Keratinocyte (primary cell): Measurements from ENCODE around the gene TNC. TPM values are rescaled to one million over a fixed set of nuclear protein-coding genes. Genes with fewer than 3 reads are reported as not detected.

Experiments
- DNase-seq: peaks from one replicate; pipeline ENCODE4 v3.0.0-alpha.2; 2011; ENCODE audit warnings: low read depth, missing footprints, low spot score
- FAIRE-seq: peaks from 2 replicates; lab custom pipeline; 2011; peaks lifted over from hg19 to GRCh38; lab: Jason Lieb, UNC
- H2AFZ ChIP-seq: 2 replicates; pipeline ENCODE4 v1.6.0; 2012; ENCODE audit warnings: low read length, control low read depth, inconsistent platforms; ENCODE audit not compliant: control insufficient read depth
- H3K27ac ChIP-seq: 2 replicates; pipeline ENCODE4 v1.5.1; 2011; ENCODE audit warnings: low read length; ENCODE audit not compliant: control insufficient read depth, insufficient read depth
- H3K27me3 ChIP-seq: 3 replicates; pipeline ENCODE4 v1.6.0; 2011; ENCODE audit warnings: low read length; ENCODE audit not compliant: control insufficient read depth, insufficient read depth; ENCODE audit errors: extremely low read depth
- H3K36me3 ChIP-seq, 2 experiments: 2 replicates in 1 of 2; 3 replicates in 1 of 2; pipeline ENCODE4 v1.5.1; 2011; ENCODE audit warnings: low read length in 2 of 2, mild to moderate bottlenecking in 1 of 2; ENCODE audit not compliant: control insufficient read depth in 2 of 2, insufficient read depth in 2 of 2; ENCODE audit errors: extremely low read depth in 1 of 2
- H3K4me1 ChIP-seq: 3 replicates; pipeline ENCODE4 v1.5.1; 2011; ENCODE audit warnings: low read length; ENCODE audit not compliant: control insufficient read depth, insufficient read depth; ENCODE audit errors: extremely low read depth
- H3K4me2 ChIP-seq: 3 replicates; pipeline ENCODE4 v1.6.0; 2011; ENCODE audit warnings: low read depth, low read length; ENCODE audit not compliant: control insufficient read depth, insufficient read depth; ENCODE audit errors: extremely low read depth
- H3K4me3 ChIP-seq, 3 experiments: fragments of 200-600 bp in 1 of 3; sonication (generic) in 1 of 3; 2 replicates in 2 of 3; 3 replicates in 1 of 3; pipeline ENCODE4 v1.5.1; 2011 to 2016; ENCODE audit warnings: low read length in 3 of 3, mild to moderate bottlenecking in 3 of 3, control low read depth in 2 of 3, inconsistent platforms in 1 of 3, low read depth in 1 of 3, mixed read lengths in 1 of 3, mixed run types in 1 of 3, moderate library complexity in 1 of 3; ENCODE audit not compliant: control insufficient read depth in 2 of 3, insufficient read depth in 2 of 3; ENCODE audit errors: extremely low read depth in 1 of 3
- H3K79me2 ChIP-seq: 2 replicates; pipeline ENCODE4 v1.6.0; 2012; ENCODE audit warnings: low read length; ENCODE audit not compliant: control insufficient read depth, insufficient read depth
- H3K9ac ChIP-seq: 3 replicates; pipeline ENCODE4 v1.6.0; 2011; ENCODE audit warnings: low read length; ENCODE audit not compliant: control insufficient read depth, insufficient read depth; ENCODE audit errors: extremely low read depth
- H3K9me1 ChIP-seq: 3 replicates; pipeline ENCODE4 v1.6.0; 2011; ENCODE audit warnings: low read length; ENCODE audit not compliant: control insufficient read depth, insufficient read depth; ENCODE audit errors: extremely low read depth
- H3K9me3 ChIP-seq: 2 replicates; pipeline ENCODE4 v1.5.1; 2012; ENCODE audit warnings: low read depth, low read length; ENCODE audit not compliant: control insufficient read depth
- H4K20me1 ChIP-seq: 3 replicates; pipeline ENCODE4 v1.6.0; 2011; ENCODE audit warnings: low read length; ENCODE audit not compliant: control insufficient read depth, insufficient read depth; ENCODE audit errors: extremely low read depth
- EZH2 ChIP-seq: IDR thresholded peaks from one replicate; pipeline ENCODE4 v1.6.1; 2012; ENCODE audit warnings: inconsistent platforms, mild to moderate bottlenecking, low read length, moderate library complexity
- dilution Hi-C: fragments of 300-500 bp; cut with MboI; formaldehyde crosslinking; loops from one replicate; pipeline ENCODE4 v1.7.0; 2020; ENCODE audit warnings: low sequenced_read_pairs; ENCODE audit not compliant: extremely low pct_ligation_motif_present
- polyA plus RNA-seq, 5 experiments: library from polyadenylated mRNA; depleted of rRNA in 3 of 5; stranded (reverse) in 3 of 5; stranded (forward) in 1 of 5; unstranded in 1 of 5; fragments of >200 nt; gene quantifications; 1 replicate in 1 of 5; 2 replicates in 3 of 5; 3 replicates in 1 of 5; pipeline versions ENCODE4 v1.2.1 to v1.2.3, GENCODE V29; 2011 to 2012; ENCODE audit warnings: missing spikeins in 2 of 5, low read depth in 1 of 5, low replicate concordance in 1 of 5
- TF ChIP-seq, protein P1 (sequence below), 3 experiments: IDR thresholded peaks in 1 of 3; conservative IDR thresholded peaks in 1 of 3; optimal IDR thresholded peaks in 1 of 3; 2 replicates in 2 of 3; 3 replicates in 1 of 3; pipeline versions ENCODE3 to v1.5.1; 2011; ENCODE audit warnings: low read length in 3 of 3, mild to moderate bottlenecking in 3 of 3, moderate library complexity in 2 of 3, control low read depth in 1 of 3, inconsistent platforms in 1 of 3; ENCODE audit not compliant: insufficient read depth in 2 of 3; ENCODE audit errors: extremely low read depth in 1 of 3

TNC gene
- polyA plus RNA-seq, 1 donor (not counting 4 experiments of a cell fraction or from before 2014, with no cell fraction given): 58.7 TPM

DNA sequence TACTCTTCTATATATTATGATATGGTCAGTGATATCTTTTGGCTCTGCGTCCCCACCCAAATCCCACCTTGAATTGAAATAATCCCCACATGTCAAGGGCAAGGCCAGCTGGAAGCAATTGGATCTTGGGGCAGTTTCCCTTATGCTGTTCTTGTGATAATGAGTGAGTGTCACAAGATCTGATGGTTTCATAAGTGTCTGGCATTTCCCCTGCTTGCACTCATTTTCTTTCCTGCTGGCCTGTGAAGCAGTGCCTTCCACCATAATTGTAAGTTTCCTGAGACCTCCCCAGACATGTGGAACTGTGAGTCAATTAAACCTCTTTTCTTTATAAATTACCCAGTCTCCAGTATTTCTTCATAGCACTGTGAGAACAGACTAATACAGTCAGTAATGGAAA is 45.0 kb upstream of the TNC start:
- Histone ChIP-seq H3K9ac (no peak overlapping the region), H3K27me3 (no peaks in the 10 kb centered on the region), H3K79me2 (no peaks in the 10 kb centered on the region), H3K27ac (no peak overlapping the region), H3K4me2 (no peak overlapping the region), H3K36me3 (no peaks in the 10 kb centered on the region), H3K4me1 (peaks cover 26% of the 10 kb centered on the region), H4K20me1 (no peaks in the 10 kb centered on the region), H2AFZ (no peak overlapping the region), H3K9me3 (peaks cover 2% of the 10 kb centered on the region), H3K4me3 (no peak overlapping the region), H3K9me1 (no peaks in the 10 kb centered on the region)
- DNase-seq (no peak), FAIRE-seq (no peak)
- dilution Hi-C loops: no loop called here
- no peak for TF ChIP-seq EZH2
- TF ChIP-seq, protein P1, sequence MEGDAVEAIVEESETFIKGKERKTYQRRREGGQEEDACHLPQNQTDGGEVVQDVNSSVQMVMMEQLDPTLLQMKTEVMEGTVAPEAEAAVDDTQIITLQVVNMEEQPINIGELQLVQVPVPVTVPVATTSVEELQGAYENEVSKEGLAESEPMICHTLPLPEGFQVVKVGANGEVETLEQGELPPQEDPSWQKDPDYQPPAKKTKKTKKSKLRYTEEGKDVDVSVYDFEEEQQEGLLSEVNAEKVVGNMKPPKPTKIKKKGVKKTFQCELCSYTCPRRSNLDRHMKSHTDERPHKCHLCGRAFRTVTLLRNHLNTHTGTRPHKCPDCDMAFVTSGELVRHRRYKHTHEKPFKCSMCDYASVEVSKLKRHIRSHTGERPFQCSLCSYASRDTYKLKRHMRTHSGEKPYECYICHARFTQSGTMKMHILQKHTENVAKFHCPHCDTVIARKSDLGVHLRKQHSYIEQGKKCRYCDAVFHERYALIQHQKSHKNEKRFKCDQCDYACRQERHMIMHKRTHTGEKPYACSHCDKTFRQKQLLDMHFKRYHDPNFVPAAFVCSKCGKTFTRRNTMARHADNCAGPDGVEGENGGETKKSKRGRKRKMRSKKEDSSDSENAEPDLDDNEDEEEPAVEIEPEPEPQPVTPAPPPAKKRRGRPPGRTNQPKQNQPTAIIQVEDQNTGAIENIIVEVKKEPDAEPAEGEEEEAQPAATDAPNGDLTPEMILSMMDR (optimal IDR thresholded peaks at IDR 0.05 in 1 of 3, IDR thresholded peaks at IDR 0.05 in 1 of 3, conservative IDR thresholded peaks at IDR 0.05 in 1 of 3; ENCODE audit: extremely low read depth in 1 of 3, insufficient read depth in 2 of 3, low read length in 3 of 3): no peak

DNA sequence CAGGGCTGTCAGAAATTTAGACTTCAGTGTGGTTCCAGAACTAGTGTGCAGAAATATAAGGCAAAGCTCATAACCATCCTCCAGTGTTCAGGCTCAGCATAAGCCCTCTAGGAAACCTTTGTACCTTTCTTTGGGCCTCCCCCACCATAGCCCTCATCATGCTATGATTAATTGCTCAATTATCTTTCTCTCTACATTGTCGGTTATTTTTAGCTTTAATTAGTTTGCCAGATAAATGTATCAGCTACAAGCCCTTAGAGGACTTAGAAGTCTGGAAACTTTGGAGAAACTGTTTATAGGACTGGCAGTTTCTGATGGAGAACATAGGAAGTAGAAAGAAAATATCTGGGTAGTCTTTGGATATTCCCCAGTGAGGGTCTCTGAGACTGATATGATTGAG is 43.5 kb upstream of the TNC start:
- Histone ChIP-seq H3K9me3 (peaks cover 2% of the 10 kb centered on the region), H3K9me1 (no peaks in the 10 kb centered on the region), H2AFZ (no peak overlapping the region), H3K9ac (no peak overlapping the region), H3K4me3 (no peak overlapping the region), H3K27ac (no peak overlapping the region), H3K4me1 (peaks cover 29% of the 10 kb centered on the region), H4K20me1 (no peaks in the 10 kb centered on the region), H3K79me2 (no peaks in the 10 kb centered on the region), H3K4me2 (no peak overlapping the region), H3K36me3 (no peaks in the 10 kb centered on the region), H3K27me3 (no peaks in the 10 kb centered on the region)
- no peak for TF ChIP-seq EZH2
- TF ChIP-seq, protein P1 (optimal IDR thresholded peaks at IDR 0.05 in 1 of 3, IDR thresholded peaks at IDR 0.05 in 1 of 3, conservative IDR thresholded peaks at IDR 0.05 in 1 of 3; ENCODE audit: extremely low read depth in 1 of 3, insufficient read depth in 2 of 3, low read length in 3 of 3): no peak
- FAIRE-seq (no peak), DNase-seq (no peak)
- dilution Hi-C loops: no loop called here
